ENCODE data around the gene OR2J2. TPM values are rescaled to one million over a fixed set of nuclear protein-coding genes. Genes with fewer than 3 reads are reported as not detected.

The OR2J2 gene
- polyA plus RNA-seq, 3 donors: not detected

GRCh38 chr6:29130644-29131043 lies 40.1 kb upstream of the OR2J2 start:
- peaks cover 0 to 4% of the 10 kb centered on the region in 2 donors for H3K27me3 ChIP-seq (ENCODE audit: control insufficient read depth in 2 of 2, insufficient read depth in 2 of 2, low read length in 2 of 2)
- TF ChIP-seq CTCF (IDR thresholded peaks at IDR 0.05): no peak
- DNase-seq: peak in 1 of 3 donors; percentile 1
- Mint-ChIP-seq H3K36me3 (no peaks in the 10 kb centered on the region), H3K27ac (no peak overlapping the region), H3K9me3 (peaks cover 0 to 3% (median 0%) of the 10 kb centered on the region in 7 donors), H3K4me1 (no peaks in the 10 kb centered on the region), H3K27me3 (ENCODE audit: low read depth in 3 of 3) (peaks cover 0 to 8% (median 3%) of the 10 kb centered on the region in 3 donors), H3K4me3 (no peak overlapping the region)
- intact Hi-C loops (cut with micrococcal nuclease): no loop called here
- no peaks in the 10 kb centered on the region for H3K79me2 ChIP-seq (ENCODE audit: insufficient read depth, low read length)
- no peaks in the 10 kb centered on the region for H3K36me3 ChIP-seq (replicated peaks in 1 of 2; ENCODE audit: control insufficient read depth in 1 of 2, insufficient read depth in 2 of 2, low read length in 2 of 2)
- no peak overlapping the region for H3K27ac ChIP-seq (ENCODE audit: low read depth in 1 of 2, low read length in 2 of 2)
- WGBS (ENCODE audit: insufficient coverage): 100% methylated on average over 4 of the region's 4 CpGs
- H3K4me1 ChIP-seq (ENCODE audit: control insufficient read depth in 1 of 2, insufficient read depth in 2 of 2, low read length in 2 of 2): no peaks in the 10 kb centered on the region
- H3K4me2 ChIP-seq (replicated peaks; ENCODE audit: extremely low read depth, low read length, poor library complexity, severe bottlenecking): no peak overlapping the region
- no peak overlapping the region for H3K9ac ChIP-seq (ENCODE audit: insufficient read depth, low read length, poor library complexity, severe bottlenecking)
- no peak overlapping the region for H3K4me3 ChIP-seq (replicated peaks in 1 of 3; ENCODE audit: low read depth in 2 of 3, low read length in 3 of 3)
- no peaks in the 10 kb centered on the region for H4K20me1 ChIP-seq (ENCODE audit: insufficient read depth, low read length)
- no peaks in the 10 kb centered on the region for H3K9me3 ChIP-seq (replicated peaks in 1 of 2; ENCODE audit: control insufficient read depth in 1 of 2, insufficient read depth in 1 of 2, low read length in 2 of 2)
- H2AFZ ChIP-seq (ENCODE audit: insufficient read depth, low read depth, low read length, poor library complexity, severe bottlenecking): no peak overlapping the region

DNA sequence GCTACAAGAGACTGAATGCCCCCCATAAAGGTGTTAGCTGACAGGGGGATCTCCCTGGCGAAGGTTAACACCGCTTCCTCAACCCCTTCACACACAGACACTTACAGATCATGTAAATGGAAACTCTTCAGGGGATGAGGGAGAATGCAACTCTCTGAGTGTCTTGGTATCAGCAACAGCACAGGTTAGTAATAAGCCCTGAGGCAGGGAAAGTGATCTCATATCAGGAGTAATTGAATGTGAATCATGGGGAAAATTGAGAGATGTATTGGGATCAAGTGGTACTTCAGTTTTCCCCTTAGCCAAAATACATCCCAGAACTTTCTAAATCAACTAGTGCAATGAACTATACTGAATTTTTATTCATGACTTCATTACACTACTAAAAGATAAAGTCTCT lies 39.0 kb upstream of the OR2J2 start:
- no peak overlapping the region for H3K9ac ChIP-seq (ENCODE audit: insufficient read depth, low read length, poor library complexity, severe bottlenecking)
- peaks cover 0 to 8% (median 3%) of the 10 kb centered on the region in 3 donors for H3K27me3 Mint-ChIP-seq (ENCODE audit: low read depth in 3 of 3)
- DNase-seq: no peak
- intact Hi-C loops (cut with micrococcal nuclease): no loop called here
- H3K4me1 ChIP-seq (ENCODE audit: control insufficient read depth in 1 of 2, insufficient read depth in 2 of 2, low read length in 2 of 2): no peaks in the 10 kb centered on the region
- TF ChIP-seq CTCF (IDR thresholded peaks at IDR 0.05): no peak
- H3K79me2 ChIP-seq (ENCODE audit: insufficient read depth, low read length): no peaks in the 10 kb centered on the region
- no peaks in the 10 kb centered on the region for H4K20me1 ChIP-seq (ENCODE audit: insufficient read depth, low read length)
- H3K27ac ChIP-seq (ENCODE audit: low read depth in 1 of 2, low read length in 2 of 2): no peak overlapping the region
- H3K4me3 Mint-ChIP-seq: no peak overlapping the region
- no peak overlapping the region for H2AFZ ChIP-seq (ENCODE audit: insufficient read depth, low read depth, low read length, poor library complexity, severe bottlenecking)
- no CpG with 5 or more reads among the region's 2 CpGs for WGBS (ENCODE audit: insufficient coverage)
- H3K27me3 ChIP-seq (ENCODE audit: control insufficient read depth in 2 of 2, insufficient read depth in 2 of 2, low read length in 2 of 2): peaks cover 0 to 4% of the 10 kb centered on the region in 2 donors
- H3K36me3 Mint-ChIP-seq: no peaks in the 10 kb centered on the region
- no peaks in the 10 kb centered on the region for H3K36me3 ChIP-seq (replicated peaks in 1 of 2; ENCODE audit: control insufficient read depth in 1 of 2, insufficient read depth in 2 of 2, low read length in 2 of 2)
- no peak overlapping the region for H3K4me3 ChIP-seq (replicated peaks in 1 of 3; ENCODE audit: low read depth in 2 of 3, low read length in 3 of 3)
- no peak overlapping the region for H3K27ac Mint-ChIP-seq
- peaks cover 0 to 3% (median 0%) of the 10 kb centered on the region in 7 donors for H3K9me3 Mint-ChIP-seq
- no peaks in the 10 kb centered on the region for H3K4me1 Mint-ChIP-seq
- H3K9me3 ChIP-seq (replicated peaks in 1 of 2; ENCODE audit: control insufficient read depth in 1 of 2, insufficient read depth in 1 of 2, low read length in 2 of 2): no peaks in the 10 kb centered on the region
- H3K4me2 ChIP-seq (replicated peaks; ENCODE audit: extremely low read depth, low read length, poor library complexity, severe bottlenecking): no peak overlapping the region

Data from CD14-positive monocyte (primary cell).